ENCODE data around the gene HLA-DQB2.

Gene HLA-DQB2

GRCh38 chr6:32713241-32713640, 50.1 kb downstream of the HLA-DQB2 start:
- no peaks in the 10 kb centered on the region for H3K36me3 Mint-ChIP-seq (ENCODE audit: low read depth)
- H3K4me1 Mint-ChIP-seq = no peaks in the 10 kb centered on the region
- TF ChIP-seq CTCF (IDR thresholded peaks at IDR 0.05) = no peak
- H3K4me3 Mint-ChIP-seq = no peak overlapping the region
- H3K9me3 Mint-ChIP-seq = peaks cover 3% of the 10 kb centered on the region
- DNase-seq = no peak
- peaks cover 10% of the 10 kb centered on the region for H3K27me3 Mint-ChIP-seq (ENCODE audit: low read depth, poor library complexity)
- H3K27ac Mint-ChIP-seq = no peak overlapping the region

GRCh38 chr6:32709625-32710024, 53.7 kb downstream of the HLA-DQB2 start:
- Mint-ChIP-seq H3K27ac (no peak overlapping the region), H3K9me3 (peaks cover 10% of the 10 kb centered on the region), H3K4me3 (no peak overlapping the region), H3K4me1 (no peaks in the 10 kb centered on the region), H3K27me3 (ENCODE audit: low read depth, poor library complexity) (peaks cover 13% of the 10 kb centered on the region), H3K36me3 (ENCODE audit: low read depth) (no peaks in the 10 kb centered on the region)
- DNase-seq = no peak
- no peak for TF ChIP-seq CTCF (IDR thresholded peaks at IDR 0.05)

All from nephron progenitor cell (in vitro differentiated cells).